ENCODE measurements around the gene CEPT1. TPM values are rescaled to one million over a fixed set of nuclear protein-coding genes. Genes with fewer than 3 reads are reported as not detected.

Gene CEPT1
- total and polyA plus RNA-seq, 2 of the 13 experiments (the other 11 are each of a cell fraction or from before 2014, with no cell fraction given): 35.7 to 48.2 TPM

GRCh38 chr1:111202366-111202706 is 62.3 kb downstream of the CEPT1 start (continued):
- TF ChIP-seq, protein P1, sequence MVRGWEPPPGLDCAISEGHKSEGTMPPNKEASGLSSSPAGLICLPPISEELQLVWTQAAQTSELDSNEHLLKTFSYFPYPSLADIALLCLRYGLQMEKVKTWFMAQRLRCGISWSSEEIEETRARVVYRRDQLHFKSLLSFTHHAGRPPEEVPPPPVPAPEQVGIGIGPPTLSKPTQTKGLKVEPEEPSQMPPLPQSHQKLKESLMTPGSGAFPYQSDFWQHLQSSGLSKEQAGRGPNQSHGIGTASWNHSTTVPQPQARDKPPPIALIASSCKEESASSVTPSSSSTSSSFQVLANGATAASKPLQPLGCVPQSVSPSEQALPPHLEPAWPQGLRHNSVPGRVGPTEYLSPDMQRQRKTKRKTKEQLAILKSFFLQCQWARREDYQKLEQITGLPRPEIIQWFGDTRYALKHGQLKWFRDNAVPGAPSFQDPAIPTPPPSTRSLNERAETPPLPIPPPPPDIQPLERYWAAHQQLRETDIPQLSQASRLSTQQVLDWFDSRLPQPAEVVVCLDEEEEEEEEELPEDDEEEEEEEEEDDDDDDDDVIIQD (CRISPR knock-in tag; IDR thresholded peaks at IDR 0.05; ENCODE audit: low read depth): no peak
- TF ChIP-seq DR1 (CRISPR knock-in tag; IDR thresholded peaks at IDR 0.05): no peak

GRCh38 chr1:111202707-111203623 is 62.9 kb downstream of the CEPT1 start:
- DNase-seq (ENCODE audit: low spot score) (peak; percentile 35), FAIRE-seq (no peak), ATAC-seq (peak; percentile 70)
- no peaks in the 10 kb centered on the region for H3K9me3 ChIP-seq (ENCODE audit: low read length)
- no peaks in the 10 kb centered on the region for H3K27me3 ChIP-seq (ENCODE audit: control insufficient read depth in 1 of 2, insufficient read depth in 2 of 2, low read length in 2 of 2)
- no TSS peak for BruUV-seq (replicated peaks)
- no peaks in the 10 kb centered on the region for H4K20me1 ChIP-seq (ENCODE audit: insufficient read depth, low read length)
- H3K27ac ChIP-seq (ENCODE audit: extremely low read length, insufficient read depth, low read length): no peak overlapping the region
- intact Hi-C loops (cut with micrococcal nuclease; ENCODE audit: unreplicated experiment): no loop called here
- peaks cover 71% of the 10 kb centered on the region for H3K4me1 ChIP-seq (ENCODE audit: insufficient read depth, low read length)
- WGBS (ENCODE audit: low lambda C conversion rate): 12% methylated on average over 3 of the region's 4 CpGs
- no peak overlapping the region for H3K9ac ChIP-seq (ENCODE audit: insufficient read depth, low read depth, low read length)
- in situ Hi-C loops (cut with HindIII; ENCODE audit: extremely low pct_ligation_motif_present, low pct_unique_long_range_greater_than_20kb): no loop called here
- no peak overlapping the region for H2AFZ ChIP-seq (ENCODE audit: low read length)
- H3K36me3 ChIP-seq (replicated peaks in 1 of 2; ENCODE audit: control insufficient read depth in 1 of 2, insufficient read depth in 2 of 2, low read length in 2 of 2): no peaks in the 10 kb centered on the region
- CTCF ChIA-PET (ENCODE audit: low intra/inter-chr PET ratio, low total read pairs): no interaction called here
- H3K4me3 ChIP-seq (replicated peaks in 1 of 3; ENCODE audit: insufficient read depth in 1 of 3, low read depth in 2 of 3, low read length in 3 of 3): no peak overlapping the region
- H3K79me2 ChIP-seq (ENCODE audit: insufficient read depth, low read length): no peaks in the 10 kb centered on the region
- POLR2A ChIA-PET: no interaction called here
- H3K4me2 ChIP-seq (ENCODE audit: low read depth, low read length): peak overlapping the region; percentile 55; the same call in 1 of the 2 replicates
- TF ChIP-seq ZNF280D (CRISPR knock-in tag; IDR thresholded peaks at IDR 0.05) (no peak), ATF4 (CRISPR knock-in tag; IDR thresholded peaks at IDR 0.05) (no peak), SAFB2 (CRISPR knock-in tag; IDR thresholded peaks at IDR 0.05; ENCODE audit: borderline replicate concordance, low read depth) (no peak), HNF4A (CRISPR knock-in tag; IDR thresholded peaks at IDR 0.05) (0 out of 2 replicates have a peak, but pooled peaks have one; percentile 33), THAP9 (CRISPR knock-in tag; IDR thresholded peaks at IDR 0.05; ENCODE audit: borderline replicate concordance) (0 out of 2 replicates have a peak, but pooled peaks have one; percentile 33), LCORL (IDR thresholded peaks at IDR 0.05) (no peak), LCORL (CRISPR knock-in tag; IDR thresholded peaks at IDR 0.05) (0 out of 2 replicates have a peak, but pooled peaks have one; percentile 11), STAG1 (CRISPR knock-in tag; IDR thresholded peaks at IDR 0.05) (peak; percentile 16; the same call in 1 of the 2 replicates)

Measured in HepG2 (cell line).